B cell (primary cell): ENCODE measurements around the gene FBXO42. TPM values are rescaled to one million over a fixed set of nuclear protein-coding genes. Genes with fewer than 3 reads are reported as not detected.

ENCODE experiments used
- ATAC-seq: fragments of 200-7000 bp; cut with Tn5 transposase; one replicate; pipeline ENCODE4 v1.10.0; 2021; ENCODE audit warnings: low read depth, mild to moderate bottlenecking, moderate number of reproducible peaks, moderate library complexity
- CTCF ChIA-PET: fragments of 350-600 bp; sonication (Branson Sonifier 250); formaldehyde crosslinking; loops from one replicate; lab custom pipeline; 2021; ENCODE audit warnings: antibody characterized with exemption, inconsistent platforms; lab: Charles Lee
- POLR2A ChIA-PET: fragments of 350-600 bp; sonication (Branson Sonifier 250); formaldehyde crosslinking; loops from one replicate; lab custom pipeline; 2021; ENCODE audit warnings: antibody characterized with exemption; lab: Charles Lee
- DNase-seq: peaks from one replicate; pipeline ENCODE4 v3.0.0; 2013
- H2AFZ ChIP-seq: 2 replicates; pipeline ENCODE4 v1.6.1; 2012; ENCODE audit warnings: mild to moderate bottlenecking, low read depth, low read length; ENCODE audit not compliant: insufficient read depth, poor library complexity, severe bottlenecking
- H3K27ac ChIP-seq, 2 donors: 1 replicate in 1 of 2; 2 replicates in 1 of 2; pipeline ENCODE4 v1.5.1; 2012 to 2013; ENCODE audit warnings: low read length in 2 of 2, mild to moderate bottlenecking in 2 of 2, moderate library complexity in 1 of 2
- H3K27me3 ChIP-seq, 4 experiments: fragments of 200-600 bp in 1 of 4; sonication (generic) in 1 of 4; replicated peaks in 1 of 4; 1 replicate in 2 of 4; 2 replicates in 2 of 4; pipeline versions ENCODE4 v1.6.1 to v1.7.0; 2013 to 2016; ENCODE audit warnings: low read length in 3 of 4, mild to moderate bottlenecking in 2 of 4, mixed read lengths in 1 of 4, moderate library complexity in 1 of 4; ENCODE audit not compliant: insufficient read depth in 4 of 4, control insufficient read depth in 3 of 4; ENCODE audit errors: control extremely low read depth in 1 of 4
- H3K36me3 ChIP-seq, 2 experiments: replicated peaks in 1 of 2; 1 replicate in 1 of 2; 2 replicates in 1 of 2; pipeline versions ENCODE4 v1.6.1 to v1.7.1; 2013; ENCODE audit warnings: low read length in 1 of 2; ENCODE audit not compliant: insufficient read depth in 2 of 2, control insufficient read depth in 1 of 2; ENCODE audit errors: control extremely low read depth in 1 of 2, extremely low read depth in 1 of 2
- H3K4me1 ChIP-seq, 2 donors: fragments of 200-600 bp in 1 of 2; sonication (generic) in 1 of 2; 1 replicate in 1 of 2; 2 replicates in 1 of 2; pipeline versions ENCODE4 v1.5.1 to v1.6.1; 2013 to 2017; ENCODE audit warnings: low read length in 2 of 2; ENCODE audit not compliant: control insufficient read depth in 2 of 2, insufficient read depth in 2 of 2
- H3K4me2 ChIP-seq: replicated peaks from 2 replicates; pipeline ENCODE3; 2012; ENCODE audit warnings: mild to moderate bottlenecking, low read depth, low read length; ENCODE audit not compliant: poor library complexity, severe bottlenecking
- H3K4me3 ChIP-seq, 5 experiments: fragments of 200-600 bp in 1 of 5; sonication (generic) in 1 of 5; 1 replicate in 3 of 5; 2 replicates in 2 of 5; pipeline versions ENCODE4 v1.5.1 to v1.7.0; 2011 to 2016; ENCODE audit warnings: low read length in 4 of 5, mild to moderate bottlenecking in 4 of 5, low read depth in 2 of 5, control low read depth in 1 of 5, moderate library complexity in 1 of 5; ENCODE audit not compliant: insufficient read depth in 1 of 5; ENCODE audit errors: control extremely low read depth in 1 of 5, extremely low read depth in 1 of 5
- H3K79me2 ChIP-seq: fragments of 200-600 bp; sonication (generic); one replicate; pipeline ENCODE4 v1.6.0; 2016; ENCODE audit warnings: low read length; ENCODE audit not compliant: control insufficient read depth, insufficient read depth
- H3K9ac ChIP-seq: fragments of 200-600 bp; sonication (generic); 2 replicates; pipeline ENCODE4 v1.6.1; 2017; ENCODE audit warnings: mild to moderate bottlenecking, low read length, moderate library complexity
- H3K9me3 ChIP-seq, 3 donors: one replicate each; pipeline versions ENCODE4 v1.6.1 to v1.7.1; 2013; ENCODE audit warnings: low read length in 2 of 3; ENCODE audit not compliant: control insufficient read depth in 2 of 3, insufficient read depth in 1 of 3; ENCODE audit errors: control extremely low read depth in 1 of 3
- H4K20me1 ChIP-seq: 2 replicates; pipeline ENCODE4 v1.6.0; 2012; ENCODE audit warnings: mild to moderate bottlenecking, low read length; ENCODE audit not compliant: insufficient read depth, control insufficient read depth, poor library complexity, severe bottlenecking
- H3K27ac Mint-ChIP-seq: one replicate; pipeline ENCODE4 v1.8.0; 2021; ENCODE audit warnings: mixed read lengths
- H3K27me3 Mint-ChIP-seq: one replicate; pipeline ENCODE4 v1.8.0; 2021; ENCODE audit warnings: mixed read lengths
- H3K4me1 Mint-ChIP-seq: one replicate; pipeline ENCODE4 v1.8.0; 2021; ENCODE audit warnings: mixed read lengths
- H3K4me3 Mint-ChIP-seq: one replicate; pipeline ENCODE4 v1.8.0; 2021; ENCODE audit warnings: mixed read lengths
- H3K9me3 Mint-ChIP-seq: one replicate; pipeline ENCODE4 v1.8.0; 2022; ENCODE audit warnings: mixed read lengths; ENCODE audit not compliant: insufficient read depth
- EZH2 ChIP-seq: IDR thresholded peaks from 2 replicates; pipeline ENCODE4 v1.6.1; 2012; ENCODE audit warnings: borderline replicate concordance, low read depth, mild to moderate bottlenecking, moderate library complexity, low read length; ENCODE audit not compliant: insufficient read depth, poor library complexity, severe bottlenecking
- WGBS: methylation state at CpG from one replicate; pipeline ENCODE4 v1.1.5; 2013; ENCODE audit warnings: missing lambda C conversion rate; ENCODE audit not compliant: insufficient coverage; 5-methylcytosine and 5-hydroxymethylcytosine counted together
- intact Hi-C: fragments of 100-400 bp; cut with micrococcal nuclease; formaldehyde crosslinking; loops from one replicate; pipeline ENCODE4 v1.10.0; 2022
- polyA plus RNA-seq: library from polyadenylated mRNA; depleted of rRNA; stranded (reverse); fragments of >200 nt; gene quantifications from 2 replicates; pipeline ENCODE4 v1.2.3, GENCODE V29; 2012
- total RNA-seq, 2 donors: library from RNA; stranded (reverse); fragments of 120-200 nt in 1 of 2; gene quantifications; 1 replicate in 1 of 2; 2 replicates in 1 of 2; pipeline versions ENCODE4 v1.2.3 to v1.2.4, GENCODE V29; 2013 to 2022
- TF ChIP-seq, protein P1 (sequence below): fragments of 200-600 bp; IDR thresholded peaks from one replicate; pipeline ENCODE4 v1.8.0; 2022; ENCODE audit warnings: antibody characterized with exemption, mild to moderate bottlenecking

The FBXO42 gene
- total and polyA plus RNA-seq, 2 donors (not counting 1 experiment from before 2014, with no cell fraction given): 17.2 to 33.1 TPM

DNA sequence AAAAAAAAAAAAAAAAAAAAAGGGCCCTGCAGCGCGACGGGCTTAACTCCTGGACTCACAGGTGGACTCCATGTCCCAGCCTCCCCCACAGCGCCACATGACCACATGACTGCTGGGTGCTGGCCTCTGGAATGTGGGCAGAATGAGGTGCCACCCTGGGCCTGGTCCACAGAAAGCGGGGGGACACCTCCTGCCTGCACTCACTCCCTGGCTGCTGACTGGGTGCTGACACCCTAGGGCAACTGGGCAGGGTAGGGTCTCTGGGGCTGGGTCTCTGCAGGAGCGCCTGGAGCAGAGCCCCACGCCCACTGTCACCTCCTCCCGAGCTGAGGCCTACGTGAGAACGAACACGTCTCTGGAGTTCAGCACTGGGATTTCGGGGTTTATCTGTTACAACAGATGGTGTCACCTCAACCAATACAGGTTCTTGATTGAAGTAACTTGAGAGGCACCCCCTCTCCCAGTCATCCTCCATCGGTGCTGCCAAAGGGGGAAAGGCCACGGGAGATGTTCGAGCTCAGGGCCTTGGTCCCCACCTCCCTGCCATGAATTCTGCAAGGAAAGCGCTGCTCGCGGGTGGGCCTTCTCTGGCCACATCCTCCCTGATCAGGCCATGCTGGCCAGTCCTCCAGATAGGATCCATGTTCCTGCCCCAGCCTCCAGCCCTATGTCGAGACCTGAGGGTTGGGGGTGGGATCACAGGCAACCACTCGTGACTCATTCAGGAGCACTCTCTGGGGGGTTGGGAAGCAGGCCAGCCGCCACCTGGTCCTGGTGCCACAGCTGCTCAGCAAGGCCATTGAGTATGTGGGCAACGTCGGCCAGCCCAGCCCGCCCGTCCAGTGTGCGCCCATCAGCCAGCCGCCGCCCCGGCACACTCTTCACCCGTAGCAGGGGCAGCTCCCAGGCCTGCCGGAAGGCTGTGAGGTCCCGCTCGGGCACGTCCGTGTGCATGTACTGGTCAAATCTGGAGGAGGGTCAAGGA is 120.7 kb downstream of the FBXO42 start:
- intact Hi-C loops: loop anchor here (10.0 kb wide), 1 partner anchor 707 kb away; the partner anchor contains the start of genes CASP9 and DNAJC16
- H3K27me3 ChIP-seq: peaks cover 0 to 31% (median 14%) of the 10 kb centered on the region in 4 experiments
- no peak for DNase-seq
- no peak overlapping the region for H3K4me3 ChIP-seq
- peaks cover 0 to 13% of the 10 kb centered on the region in 2 experiments for H3K36me3 ChIP-seq
- ChIA-PET POLR2A (no interaction called here), CTCF (no interaction called here)
- H3K4me2 ChIP-seq: no peak overlapping the region
- H3K27ac Mint-ChIP-seq: no peak overlapping the region
- H3K79me2 ChIP-seq: no peaks in the 10 kb centered on the region
- peaks cover 0 to 15% (median 0%) of the 10 kb centered on the region in 3 donors for H3K9me3 ChIP-seq
- H3K27ac ChIP-seq: no peak overlapping the region
- H4K20me1 ChIP-seq: no peaks in the 10 kb centered on the region
- no peak overlapping the region for H3K9ac ChIP-seq
- no peak overlapping the region for H2AFZ ChIP-seq
- no peak for ATAC-seq
- H3K9me3 Mint-ChIP-seq: no peaks in the 10 kb centered on the region
- no peak for TF ChIP-seq EZH2
- TF ChIP-seq, protein P1, sequence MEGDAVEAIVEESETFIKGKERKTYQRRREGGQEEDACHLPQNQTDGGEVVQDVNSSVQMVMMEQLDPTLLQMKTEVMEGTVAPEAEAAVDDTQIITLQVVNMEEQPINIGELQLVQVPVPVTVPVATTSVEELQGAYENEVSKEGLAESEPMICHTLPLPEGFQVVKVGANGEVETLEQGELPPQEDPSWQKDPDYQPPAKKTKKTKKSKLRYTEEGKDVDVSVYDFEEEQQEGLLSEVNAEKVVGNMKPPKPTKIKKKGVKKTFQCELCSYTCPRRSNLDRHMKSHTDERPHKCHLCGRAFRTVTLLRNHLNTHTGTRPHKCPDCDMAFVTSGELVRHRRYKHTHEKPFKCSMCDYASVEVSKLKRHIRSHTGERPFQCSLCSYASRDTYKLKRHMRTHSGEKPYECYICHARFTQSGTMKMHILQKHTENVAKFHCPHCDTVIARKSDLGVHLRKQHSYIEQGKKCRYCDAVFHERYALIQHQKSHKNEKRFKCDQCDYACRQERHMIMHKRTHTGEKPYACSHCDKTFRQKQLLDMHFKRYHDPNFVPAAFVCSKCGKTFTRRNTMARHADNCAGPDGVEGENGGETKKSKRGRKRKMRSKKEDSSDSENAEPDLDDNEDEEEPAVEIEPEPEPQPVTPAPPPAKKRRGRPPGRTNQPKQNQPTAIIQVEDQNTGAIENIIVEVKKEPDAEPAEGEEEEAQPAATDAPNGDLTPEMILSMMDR: no peak
- H3K4me1 Mint-ChIP-seq: peaks cover 17% of the 10 kb centered on the region
- H3K4me3 Mint-ChIP-seq: no peak overlapping the region
- peaks cover 22 to 27% of the 10 kb centered on the region in 2 donors for H3K4me1 ChIP-seq
- H3K27me3 Mint-ChIP-seq: peaks cover 15% of the 10 kb centered on the region
- WGBS: 95% methylated on average over 33 of the region's 35 CpGs

DNA sequence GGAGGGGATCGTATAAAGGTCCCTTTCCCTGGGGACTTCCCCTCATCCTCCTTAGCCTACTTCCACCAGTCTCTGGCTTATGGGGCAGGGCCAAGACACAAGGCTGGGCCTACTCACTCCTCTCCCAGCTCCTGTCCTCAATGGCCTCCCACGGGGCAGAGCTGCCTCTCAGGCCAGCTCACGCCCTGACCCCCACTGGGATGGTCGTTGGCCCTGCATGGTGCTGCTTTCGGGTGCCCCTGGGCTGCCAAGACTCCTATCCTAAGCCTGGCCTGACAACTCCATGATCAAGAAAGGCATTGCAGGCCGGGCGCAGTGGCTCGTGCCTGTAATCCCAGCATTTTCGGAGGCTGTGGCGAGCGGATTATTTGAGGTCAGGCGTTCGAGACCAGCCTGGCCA is 121.5 kb downstream of the FBXO42 start:
- H3K9ac ChIP-seq: no peak overlapping the region

More for the DNA sequence above, 121.5 kb downstream of the FBXO42 start:
- no peak for DNase-seq
- 92% methylated on average over 12 of the region's 13 CpGs for WGBS
- no peak overlapping the region for H3K4me2 ChIP-seq
- no peak overlapping the region for H3K4me3 ChIP-seq
- Mint-ChIP-seq H3K9me3 (no peaks in the 10 kb centered on the region), H3K27me3 (peaks cover 23% of the 10 kb centered on the region), H3K4me3 (no peak overlapping the region), H3K27ac (no peak overlapping the region), H3K4me1 (peaks cover 11% of the 10 kb centered on the region)
- peaks cover 0 to 24% (median 0%) of the 10 kb centered on the region in 3 donors for H3K9me3 ChIP-seq
- no peak overlapping the region for H3K27ac ChIP-seq
- H3K36me3 ChIP-seq: peaks cover 0 to 13% of the 10 kb centered on the region in 2 experiments
- H3K79me2 ChIP-seq: no peaks in the 10 kb centered on the region
- peaks cover 16 to 19% of the 10 kb centered on the region in 2 donors for H3K4me1 ChIP-seq
- no peak for ATAC-seq
- TF ChIP-seq, protein P1: no peak
- TF ChIP-seq EZH2: no peak
- no peaks in the 10 kb centered on the region for H4K20me1 ChIP-seq
- intact Hi-C loops: loop anchor here (10.0 kb wide), 1 partner anchor 706 kb away; the partner anchor contains the start of genes CASP9 and DNAJC16
- peaks cover 0 to 40% (median 20%) of the 10 kb centered on the region in 4 experiments for H3K27me3 ChIP-seq
- CTCF ChIA-PET: no interaction called here
- POLR2A ChIA-PET: no interaction called here
- H2AFZ ChIP-seq: no peak overlapping the region
